ENCODE data around the gene BAX. TPM values are rescaled to one million over a fixed set of nuclear protein-coding genes. Genes with fewer than 3 reads are reported as not detected.

The BAX gene
- total RNA-seq (2022) (107 and 110 TPM in 2 replicates), Bru-seq, nascent RNA (percentile 73 among the genes with signal in this experiment), BruChase-seq, experiment 1, labeled RNA remaining after a 2-hour chase (percentile 83 among the genes with signal in this experiment), BruChase-seq, experiment 2, labeled RNA remaining after a 6-hour chase (percentile 91 among the genes with signal in this experiment)
- long read RNA-seq, transcript BAX-202 (6 exons, 793 nt) = major isoform, 16 of 53 reads
- long read RNA-seq, transcript BAX-201 (5 exons, 1,358 nt) = minor isoform, 14 of 53 reads
- long read RNA-seq, partial matches to known transcripts = 4 of 53 reads
- long read RNA-seq, other reads (novel, unspliced or antisense) = 13 of 53 reads

GRCh38 chr19:48954595-48955307 lies at the start of gene BAX:
Gene BAX (plus strand): TSS chr19:48954875. CDS start chr19:48954929, 54 bp downstream.
- TF ChIP-seq CTCF (IDR thresholded peaks at IDR 0.05; ENCODE audit: insufficient read depth in 1 of 2, low read depth in 1 of 2, low read length in 1 of 2, severe bottlenecking in 1 of 2, unreplicated experiment in 1 of 2) = peak in 1 of 2 experiments; percentile 14
- POLR2A ChIA-PET = interaction anchor here (0.6 to 1.3 kb wide), 9 partner anchors 9 to 173 kb away, joined by 3 to 12 read pairs (median 4); partner anchors contain the start of genes NUCB1 and PPP1R15A
- intact Hi-C loops (cut with micrococcal nuclease; ENCODE audit: unreplicated experiment) = loop anchor here (1.0 to 2.0 kb wide), 2 partner anchors 21 to 54 kb away; partner anchors contain the start of genes DHDH and NUCB1
- Histone ChIP-seq H3K4me1 (peaks cover 8% of the 10 kb centered on the region), H3K9me3 (no peaks in the 10 kb centered on the region), H3K4me3 (ENCODE audit: low read depth, low read length) (peak within 1 kb of the TSS; percentile 70), H3K27me3 (replicated peaks; ENCODE audit: control insufficient read depth, insufficient read depth, low read length) (no peaks in the 10 kb centered on the region), H3K36me3 (ENCODE audit: control insufficient read depth, insufficient read depth, low read length) (peaks cover 2% of the 10 kb centered on the region; the same call in 1 of the 2 replicates)
- BruUV-seq (replicated peaks) = no TSS peak
- H3K27me3 Mint-ChIP-seq (ENCODE audit: insufficient read depth, unreplicated experiment) = no peaks in the 10 kb centered on the region
- peak; percentile 99 for DNase-seq
- H3K4me3 Mint-ChIP-seq (ENCODE audit: unreplicated experiment) = peak within 1 kb of the TSS; percentile 85
- no peaks in the 10 kb centered on the region for H3K9me3 Mint-ChIP-seq (ENCODE audit: unreplicated experiment)
- peaks cover 44% of the 10 kb centered on the region for H3K36me3 Mint-ChIP-seq (ENCODE audit: insufficient read depth, unreplicated experiment)
- peaks cover 6% of the 10 kb centered on the region for H3K4me1 Mint-ChIP-seq (ENCODE audit: low read depth, unreplicated experiment)
- CTCF ChIA-PET = interaction anchor here (0.7 to 1.5 kb wide), 6 partner anchors 16 to 622 kb away, joined by 3 to 10 read pairs (median 4); partner anchors contain the start of genes GYS1, LIN7B and RUVBL2
- peak within 1 kb of the TSS; percentile 91 for H3K27ac Mint-ChIP-seq (ENCODE audit: unreplicated experiment)

GRCh38 chr19:48905664-48906063 lies 49.0 kb upstream of the BAX start:
- Mint-ChIP-seq H3K4me3 (ENCODE audit: unreplicated experiment) (no peak overlapping the region), H3K27ac (ENCODE audit: unreplicated experiment) (no peak overlapping the region), H3K4me1 (ENCODE audit: low read depth, unreplicated experiment) (peaks cover 16% of the 10 kb centered on the region), H3K36me3 (ENCODE audit: insufficient read depth, unreplicated experiment) (peaks cover 54% of the 10 kb centered on the region), H3K9me3 (ENCODE audit: unreplicated experiment) (no peaks in the 10 kb centered on the region), H3K27me3 (ENCODE audit: insufficient read depth, unreplicated experiment) (no peaks in the 10 kb centered on the region)
- Histone ChIP-seq H3K4me3 (ENCODE audit: low read depth, low read length) (no peak overlapping the region), H3K27me3 (replicated peaks; ENCODE audit: control insufficient read depth, insufficient read depth, low read length) (no peaks in the 10 kb centered on the region), H3K4me1 (peaks cover 24% of the 10 kb centered on the region), H3K36me3 (ENCODE audit: control insufficient read depth, insufficient read depth, low read length) (peaks cover 2% of the 10 kb centered on the region; the same call in 1 of the 2 replicates), H3K9me3 (no peaks in the 10 kb centered on the region)
- intact Hi-C loops (cut with micrococcal nuclease; ENCODE audit: unreplicated experiment) = no loop called here
- POLR2A ChIA-PET = no interaction called here
- no peak for DNase-seq
- no peak for TF ChIP-seq CTCF (IDR thresholded peaks at IDR 0.05; ENCODE audit: insufficient read depth in 1 of 2, low read depth in 1 of 2, low read length in 1 of 2, severe bottlenecking in 1 of 2, unreplicated experiment in 1 of 2)
- CTCF ChIA-PET = interaction anchor here (0.5 kb wide), 1 partner anchor 27 kb away, joined by 3 read pairs; no protein-coding TSS in a partner anchor
- BruUV-seq (replicated peaks) = no TSS peak

GRCh38 chr19:48906324-48906723 lies 48.4 kb upstream of the BAX start:
- DNase-seq = no peak
- Mint-ChIP-seq H3K4me1 (ENCODE audit: low read depth, unreplicated experiment) (peaks cover 11% of the 10 kb centered on the region), H3K27me3 (ENCODE audit: insufficient read depth, unreplicated experiment) (no peaks in the 10 kb centered on the region), H3K27ac (ENCODE audit: unreplicated experiment) (no peak overlapping the region), H3K4me3 (ENCODE audit: unreplicated experiment) (no peak overlapping the region), H3K36me3 (ENCODE audit: insufficient read depth, unreplicated experiment) (peaks cover 54% of the 10 kb centered on the region), H3K9me3 (ENCODE audit: unreplicated experiment) (no peaks in the 10 kb centered on the region)
- no TSS peak for BruUV-seq (replicated peaks)
- CTCF ChIA-PET = interaction anchor here (0.7 kb wide), 1 partner anchor 64 kb away, joined by 6 read pairs; no protein-coding TSS in a partner anchor
- H3K4me3 ChIP-seq (ENCODE audit: low read depth, low read length) = no peak overlapping the region
- TF ChIP-seq CTCF (IDR thresholded peaks at IDR 0.05; ENCODE audit: insufficient read depth in 1 of 2, low read depth in 1 of 2, low read length in 1 of 2, severe bottlenecking in 1 of 2, unreplicated experiment in 1 of 2) = no peak
- POLR2A ChIA-PET = no interaction called here
- no peaks in the 10 kb centered on the region for H3K9me3 ChIP-seq
- H3K4me1 ChIP-seq = peaks cover 18% of the 10 kb centered on the region
- peaks cover 2% of the 10 kb centered on the region; the same call in 1 of the 2 replicates for H3K36me3 ChIP-seq (ENCODE audit: control insufficient read depth, insufficient read depth, low read length)
- intact Hi-C loops (cut with micrococcal nuclease; ENCODE audit: unreplicated experiment) = no loop called here
- no peaks in the 10 kb centered on the region for H3K27me3 ChIP-seq (replicated peaks; ENCODE audit: control insufficient read depth, insufficient read depth, low read length)

All from Caco-2 (cell line).